WTC11 (cell line): Measurements from ENCODE around the gene CLEC16A. TPM values are rescaled to one million over a fixed set of nuclear protein-coding genes. Genes with fewer than 3 reads are reported as not detected.

Experiments
- ATAC-seq: fragments of 200-7000 bp; cut with Tn5 transposase; 2 replicates; pipeline ENCODE4 v1.10.0; 2021; ENCODE audit warnings: mild to moderate bottlenecking, moderate library complexity
- CTCF ChIA-PET: fragments of 300-600 bp; sonication (Branson Sonifier 250); formaldehyde crosslinking; loops from one replicate; lab custom pipeline; 2021; ENCODE audit warnings: antibody characterized with exemption; lab: Charles Lee
- POLR2A ChIA-PET: fragments of 350-600 bp; sonication (Branson Sonifier 250); formaldehyde crosslinking; loops from one replicate; lab custom pipeline; 2021; ENCODE audit warnings: antibody characterized with exemption; lab: Charles Lee
- DNase-seq: peaks from one replicate; pipeline ENCODE4 v3.0.0; 2021; ENCODE audit warnings: low spot score
- H3K27ac Mint-ChIP-seq: 2 replicates; pipeline ENCODE4 v1.8.0; 2021; ENCODE audit warnings: mixed read lengths
- H3K27me3 Mint-ChIP-seq: 2 replicates; pipeline ENCODE4 v1.8.0; 2021; ENCODE audit warnings: low read depth, mild to moderate bottlenecking, moderate library complexity, mixed read lengths
- H3K36me3 Mint-ChIP-seq: 2 replicates; pipeline ENCODE4 v1.8.0; 2021; ENCODE audit warnings: mixed read lengths
- H3K4me1 Mint-ChIP-seq: 2 replicates; pipeline ENCODE4 v1.8.0; 2022; ENCODE audit warnings: mixed read lengths
- H3K4me3 Mint-ChIP-seq: 2 replicates; pipeline ENCODE4 v1.8.0; 2021; ENCODE audit warnings: mild to moderate bottlenecking, moderate library complexity, mixed read lengths
- H3K9me3 Mint-ChIP-seq: 2 replicates; pipeline ENCODE4 v1.8.0; 2021; ENCODE audit warnings: mixed read lengths
- E2F4 ChIP-seq: sonication (generic); formaldehyde crosslinking; IDR thresholded peaks from 2 replicates; pipeline ENCODE4 v1.8.1; 2022; ENCODE audit warnings: low read depth, mild to moderate bottlenecking, moderate library complexity, missing genetic modification reagents, borderline replicate concordance
- ELF4 ChIP-seq: sonication (generic); formaldehyde crosslinking; IDR thresholded peaks from 2 replicates; pipeline ENCODE4 v1.8.1; 2022; ENCODE audit warnings: low read depth, mild to moderate bottlenecking, moderate library complexity, missing genetic modification reagents
- ESRRA ChIP-seq: sonication (generic); formaldehyde crosslinking; IDR thresholded peaks from 2 replicates; pipeline ENCODE4 v1.8.1; 2022; ENCODE audit warnings: mild to moderate bottlenecking, missing genetic modification reagents, borderline replicate concordance
- FOXJ3 ChIP-seq: sonication (generic); formaldehyde crosslinking; IDR thresholded peaks from 2 replicates; pipeline ENCODE4 v1.9.0; 2021; ENCODE audit warnings: missing genetic modification reagents, mild to moderate bottlenecking, borderline replicate concordance
- FOXP1 ChIP-seq: sonication (generic); formaldehyde crosslinking; IDR thresholded peaks from 2 replicates; pipeline ENCODE4 v1.8.0; 2022; ENCODE audit warnings: missing genetic modification reagents, mild to moderate bottlenecking, moderate library complexity, borderline replicate concordance
- GRHL2 ChIP-seq: fragments of 250-450 bp; sonication (Bioruptor Pico); IDR thresholded peaks from 2 replicates; pipeline ENCODE4 v1.8.0; 2022; ENCODE audit warnings: mild to moderate bottlenecking, moderate library complexity; ENCODE audit not compliant: insufficient replicate concordance, severe bottlenecking
- HMGA2 ChIP-seq: fragments of 250-450 bp; sonication (Bioruptor Pico); IDR thresholded peaks from 2 replicates; pipeline ENCODE4 v1.4.0; 2021; ENCODE audit warnings: mild to moderate bottlenecking, moderate library complexity
- MYBL2 ChIP-seq: sonication (generic); formaldehyde crosslinking; IDR thresholded peaks from 2 replicates; pipeline ENCODE4 v1.8.1; 2023; ENCODE audit warnings: mild to moderate bottlenecking, moderate library complexity, missing genetic modification reagents
- NR2C2 ChIP-seq: sonication (generic); formaldehyde crosslinking; IDR thresholded peaks from 2 replicates; pipeline ENCODE4 v1.8.0; 2022; ENCODE audit warnings: mild to moderate bottlenecking, missing genetic modification reagents
- PRRX2 ChIP-seq: fragments of 250-450 bp; sonication (Bioruptor Pico); IDR thresholded peaks from 2 replicates; pipeline ENCODE4 v1.8.0; 2021; ENCODE audit warnings: mild to moderate bottlenecking
- SOX15 ChIP-seq: fragments of 250-450 bp; sonication (Bioruptor Pico); IDR thresholded peaks from 2 replicates; pipeline ENCODE4 v1.9.0; 2021; ENCODE audit warnings: mild to moderate bottlenecking
- ZNF138 ChIP-seq: sonication (generic); formaldehyde crosslinking; conservative IDR thresholded peaks from 2 replicates; pipeline ENCODE4 v1.8.1; 2022; ENCODE audit warnings: mild to moderate bottlenecking, moderate library complexity, missing genetic modification reagents
- ZNF263 ChIP-seq: sonication (generic); formaldehyde crosslinking; IDR thresholded peaks from 2 replicates; pipeline ENCODE4 v1.8.1; 2022; ENCODE audit warnings: low read depth, mild to moderate bottlenecking, moderate library complexity, missing genetic modification reagents
- ZNF317 ChIP-seq: sonication (generic); formaldehyde crosslinking; IDR thresholded peaks from 2 replicates; pipeline ENCODE4 v1.8.1; 2023; ENCODE audit warnings: low read depth, mild to moderate bottlenecking, moderate library complexity, missing genetic modification reagents, borderline replicate concordance
- ZNF423 ChIP-seq: fragments of 250-450 bp; sonication (Bioruptor Pico); IDR thresholded peaks from 2 replicates; pipeline ENCODE4 v2.1.2; 2022; ENCODE audit warnings: mild to moderate bottlenecking, moderate library complexity
- total RNA-seq: library from RNA; stranded (reverse); gene quantifications from 3 replicates; pipeline ENCODE4 v1.2.3, GENCODE V29; 2021
- TF ChIP-seq, protein P1 (sequence below): sonication (generic); formaldehyde crosslinking; IDR thresholded peaks from 2 replicates; pipeline ENCODE4 v1.8.0; 2022; ENCODE audit warnings: mild to moderate bottlenecking, missing genetic modification reagents
- TF ChIP-seq, protein P2 (sequence below): sonication (generic); formaldehyde crosslinking; IDR thresholded peaks from 2 replicates; pipeline ENCODE4 v1.8.1; 2022; ENCODE audit warnings: low read depth, missing genetic modification reagents, borderline replicate concordance
- TF ChIP-seq, protein P3 (sequence below): sonication (generic); formaldehyde crosslinking; conservative IDR thresholded peaks from 2 replicates; pipeline ENCODE4 v1.8.1; 2022; ENCODE audit warnings: mild to moderate bottlenecking, missing genetic modification reagents

CLEC16A gene
- total RNA-seq, 1 experiment from 2014 or later: 14.4 TPM

DNA sequence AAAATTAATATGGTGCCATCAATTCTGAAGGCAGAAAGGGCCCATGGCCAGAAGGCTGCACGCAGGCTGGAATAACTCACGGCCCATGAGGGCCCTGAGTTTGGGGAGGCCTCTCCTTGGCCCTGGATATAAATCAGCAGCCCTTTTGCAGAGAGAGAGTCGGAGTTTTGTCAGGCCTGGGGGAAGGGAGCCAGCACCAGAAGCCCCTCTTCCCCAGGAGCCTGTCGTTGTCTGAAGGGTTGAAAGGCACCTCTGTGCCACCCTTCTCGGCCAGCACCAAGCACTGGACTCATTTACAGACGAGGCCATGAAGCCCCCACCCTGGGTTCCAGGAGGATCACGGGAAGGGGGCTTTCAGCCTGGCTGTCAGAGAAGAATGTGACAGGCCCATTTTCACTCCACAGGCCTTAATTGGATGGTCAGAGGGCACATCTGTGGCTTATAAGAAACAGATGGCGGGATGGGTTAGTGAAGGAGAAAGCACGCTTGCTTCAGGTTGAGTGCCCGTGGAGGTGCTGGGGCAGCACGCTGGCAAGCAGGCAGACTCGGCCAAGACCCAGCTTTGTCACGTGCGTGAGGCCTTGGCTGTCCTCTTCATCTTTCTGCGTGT is 140.6 kb downstream of the CLEC16A start:
- TF ChIP-seq PRRX2 (CRISPR knock-in tag) (no peak), GRHL2 (CRISPR knock-in tag) (no peak), ZNF423 (CRISPR knock-in tag) (no peak), ZNF317 (CRISPR knock-in tag) (no peak), MYBL2 (no peak), E2F4 (no peak), NR2C2 (CRISPR knock-in tag) (no peak), ESRRA (CRISPR knock-in tag) (no peak), ZNF138 (no peak), FOXP1 (no peak), SOX15 (CRISPR knock-in tag) (no peak), ZNF263 (CRISPR knock-in tag) (no peak)
- TF ChIP-seq, protein P1, sequence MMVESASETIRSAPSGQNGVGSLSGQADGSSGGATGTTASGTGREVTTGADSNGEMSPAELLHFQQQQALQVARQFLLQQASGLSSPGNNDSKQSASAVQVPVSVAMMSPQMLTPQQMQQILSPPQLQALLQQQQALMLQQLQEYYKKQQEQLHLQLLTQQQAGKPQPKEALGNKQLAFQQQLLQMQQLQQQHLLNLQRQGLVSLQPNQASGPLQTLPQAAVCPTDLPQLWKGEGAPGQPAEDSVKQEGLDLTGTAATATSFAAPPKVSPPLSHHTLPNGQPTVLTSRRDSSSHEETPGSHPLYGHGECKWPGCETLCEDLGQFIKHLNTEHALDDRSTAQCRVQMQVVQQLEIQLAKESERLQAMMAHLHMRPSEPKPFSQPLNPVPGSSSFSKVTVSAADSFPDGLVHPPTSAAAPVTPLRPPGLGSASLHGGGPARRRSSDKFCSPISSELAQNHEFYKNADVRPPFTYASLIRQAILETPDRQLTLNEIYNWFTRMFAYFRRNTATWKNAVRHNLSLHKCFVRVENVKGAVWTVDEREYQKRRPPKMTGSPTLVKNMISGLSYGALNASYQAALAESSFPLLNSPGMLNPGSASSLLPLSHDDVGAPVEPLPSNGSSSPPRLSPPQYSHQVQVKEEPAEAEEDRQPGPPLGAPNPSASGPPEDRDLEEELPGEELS (CRISPR knock-in tag): no peak
- TF ChIP-seq, protein P2, sequence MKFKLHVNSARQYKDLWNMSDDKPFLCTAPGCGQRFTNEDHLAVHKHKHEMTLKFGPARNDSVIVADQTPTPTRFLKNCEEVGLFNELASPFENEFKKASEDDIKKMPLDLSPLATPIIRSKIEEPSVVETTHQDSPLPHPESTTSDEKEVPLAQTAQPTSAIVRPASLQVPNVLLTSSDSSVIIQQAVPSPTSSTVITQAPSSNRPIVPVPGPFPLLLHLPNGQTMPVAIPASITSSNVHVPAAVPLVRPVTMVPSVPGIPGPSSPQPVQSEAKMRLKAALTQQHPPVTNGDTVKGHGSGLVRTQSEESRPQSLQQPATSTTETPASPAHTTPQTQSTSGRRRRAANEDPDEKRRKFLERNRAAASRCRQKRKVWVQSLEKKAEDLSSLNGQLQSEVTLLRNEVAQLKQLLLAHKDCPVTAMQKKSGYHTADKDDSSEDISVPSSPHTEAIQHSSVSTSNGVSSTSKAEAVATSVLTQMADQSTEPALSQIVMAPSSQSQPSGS (CRISPR knock-in tag): no peak
- TF ChIP-seq, protein P3, sequence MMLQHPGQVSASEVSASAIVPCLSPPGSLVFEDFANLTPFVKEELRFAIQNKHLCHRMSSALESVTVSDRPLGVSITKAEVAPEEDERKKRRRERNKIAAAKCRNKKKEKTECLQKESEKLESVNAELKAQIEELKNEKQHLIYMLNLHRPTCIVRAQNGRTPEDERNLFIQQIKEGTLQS (CRISPR knock-in tag): no peak
- Mint-ChIP-seq H3K4me3 (no peak overlapping the region), H3K4me1 (peaks cover 2% of the 10 kb centered on the region; the same call in 1 of the 2 replicates), H3K27ac (peak overlapping the region; percentile 21), H3K36me3 (no peaks in the 10 kb centered on the region), H3K27me3 (no peaks in the 10 kb centered on the region), H3K9me3 (no peaks in the 10 kb centered on the region)
- POLR2A ChIA-PET: no interaction called here
- no peak for DNase-seq
- CTCF ChIA-PET: no interaction called here
- ATAC-seq: no peak

DNA sequence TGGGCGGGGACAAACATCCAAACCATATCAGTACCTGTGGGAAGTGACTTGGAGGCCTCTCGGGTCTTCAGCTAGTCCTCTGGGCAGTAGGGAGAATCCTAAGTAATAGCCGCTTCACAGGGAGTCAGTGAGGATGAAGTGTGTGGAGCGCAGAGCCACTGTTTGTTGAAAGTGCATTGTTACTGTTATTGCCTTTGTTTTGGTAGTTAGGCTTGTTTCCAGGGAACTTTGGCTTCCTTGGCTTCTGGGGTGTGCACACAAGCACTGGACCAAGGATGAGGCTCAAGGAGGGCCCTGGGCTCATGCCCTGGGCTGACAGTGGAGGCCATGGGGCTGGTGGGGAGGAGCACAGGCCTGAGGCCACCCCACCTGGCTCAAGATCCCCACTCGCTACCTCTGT is 141.6 kb downstream of the CLEC16A start:
- no peak for ATAC-seq

GRCh38 chr16:11087691-11088073 is 143.3 kb downstream of the CLEC16A start:
- H3K36me3 Mint-ChIP-seq: no peaks in the 10 kb centered on the region
- TF ChIP-seq FOXJ3 (CRISPR knock-in tag) (no peak), ZNF423 (CRISPR knock-in tag) (0 out of 2 replicates have a peak, but pooled peaks have one; percentile 22)
- no peaks in the 10 kb centered on the region for H3K27me3 Mint-ChIP-seq
- ATAC-seq (peak; percentile 44), DNase-seq (peak; percentile 31)
- H3K4me1 Mint-ChIP-seq: 0 out of 2 replicates have a peak, but pooled peaks cover 2% of the 10 kb centered on the region
- H3K27ac Mint-ChIP-seq: no peak overlapping the region
- H3K9me3 Mint-ChIP-seq: no peaks in the 10 kb centered on the region
- no peak overlapping the region for H3K4me3 Mint-ChIP-seq
- CTCF ChIA-PET: interaction anchor here (0.6 to 1.7 kb wide), 3 partner anchors 283 to 300 kb away, joined by 3 to 5 read pairs (median 4); no protein-coding TSS in a partner anchor
- POLR2A ChIA-PET: interaction anchor here (0.6 kb wide), 1 partner anchor 385 kb away, joined by 6 read pairs; no protein-coding TSS in a partner anchor

More for the DNA sequence above, 141.6 kb downstream of the CLEC16A start:
- no peaks in the 10 kb centered on the region for H3K27me3 Mint-ChIP-seq
- no peak overlapping the region for H3K27ac Mint-ChIP-seq
- no peak for DNase-seq
- CTCF ChIA-PET: no interaction called here
- no peaks in the 10 kb centered on the region for H3K9me3 Mint-ChIP-seq
- H3K36me3 Mint-ChIP-seq: no peaks in the 10 kb centered on the region
- 0 out of 2 replicates have a peak, but pooled peaks cover 2% of the 10 kb centered on the region for H3K4me1 Mint-ChIP-seq
- POLR2A ChIA-PET: no interaction called here
- TF ChIP-seq HMGA2 (CRISPR knock-in tag) (no peak), ELF4 (CRISPR knock-in tag) (no peak)
- H3K4me3 Mint-ChIP-seq: no peak overlapping the region
